Medulla oblongata (tissue), 1 donor: ENCODE results near the gene TIMM23B.
"Not testable (repeated sequence)": the region's sequence is repeated elsewhere in the genome, so short reads cannot be mapped to it uniquely, and the experiment has no call there.

ENCODE experiments used
- DNase-seq: peaks from one replicate; pipeline ENCODE4 v3.0.0-alpha.2; 2015; ENCODE audit errors: extremely low spot score

Gene TIMM23B

GRCh38 chr10:49941447-49942338 is at the start of gene TIMM23B, which contains the start of gene PARG:
Gene TIMM23B, plus strand, starts transcription at chr10:49942053. Its CDS starts 142 bp downstream, at chr10:49942195.
Gene PARG, minus strand, starts transcription at chr10:49942027. Its CDS starts 302 bp downstream, at chr10:49941725.
- peak; percentile 84 for DNase-seq

GRCh38 chr10:49899999-49900398 is 41.9 kb upstream of the TIMM23B start:
- DNase-seq: not testable (repeated sequence)

GRCh38 chr10:49900406-49900805 is 41.4 kb upstream of the TIMM23B start:
- DNase-seq: not testable (repeated sequence)

GRCh38 chr10:49903829-49904228 is 38.0 kb upstream of the TIMM23B start:
- not testable (repeated sequence) for DNase-seq

- DNase-seq: not testable (repeated sequence)
These were observed 33.4 kb upstream of the TIMM23B start for GRCh38 chr10:49908290-49909080.

GRCh38 chr10:49910295-49910694 is 31.6 kb upstream of the TIMM23B start:
- DNase-seq: not testable (repeated sequence)

- not testable (repeated sequence) for DNase-seq
These were observed 25.4 kb upstream of the TIMM23B start for GRCh38 chr10:49916451-49916850.

- not testable (repeated sequence) for DNase-seq
These were observed 23.9 kb upstream of the TIMM23B start for GRCh38 chr10:49917927-49918326.

- not testable (repeated sequence) for DNase-seq
These were observed 19.8 kb upstream of the TIMM23B start for GRCh38 chr10:49922041-49922440.

GRCh38 chr10:49923572-49923971 is 18.3 kb upstream of the TIMM23B start:
- not testable (repeated sequence) for DNase-seq

GRCh38 chr10:49931276-49931675 is 10.6 kb upstream of the TIMM23B start:
- DNase-seq: not testable (repeated sequence)

- not testable (repeated sequence) for DNase-seq
These were observed 9.7 kb upstream of the TIMM23B start for GRCh38 chr10:49931959-49932728.

- not testable (repeated sequence) for DNase-seq
These were observed 469 bp downstream of the TIMM23B start for GRCh38 chr10:49942339-49942705.

GRCh38 chr10:49943607-49944006 is 1.8 kb downstream of the TIMM23B start:
- not testable (repeated sequence) for DNase-seq

- DNase-seq: not testable (repeated sequence)
These were observed 6.3 kb downstream of the TIMM23B start for GRCh38 chr10:49948142-49948541.

- DNase-seq: not testable (repeated sequence)
These were observed 6.9 kb downstream of the TIMM23B start for GRCh38 chr10:49948737-49949136.

- DNase-seq: not testable (repeated sequence)
These were observed 10.2 kb downstream of the TIMM23B start for GRCh38 chr10:49952006-49952405.

- peak; percentile 16 for DNase-seq
These were observed 11.3 kb downstream of the TIMM23B start for GRCh38 chr10:49953122-49953521.

GRCh38 chr10:49970331-49970857 is 28.5 kb downstream of the TIMM23B start:
- DNase-seq: not testable (repeated sequence)

GRCh38 chr10:49971466-49971865 is 29.6 kb downstream of the TIMM23B start:
- DNase-seq: not testable (repeated sequence)

GRCh38 chr10:49972094-49972493 is 30.2 kb downstream of the TIMM23B start:
- not testable (repeated sequence) for DNase-seq
